NCI-H2196 (cell line): Measurements from ENCODE around the gene CDRT4.

Source experiments
- DNase-seq: peaks from one replicate; lab custom pipeline; 2025; ENCODE audit not compliant: unreplicated experiment; lab: John Stamatoyannopoulos, UW

CDRT4 gene

DNA sequence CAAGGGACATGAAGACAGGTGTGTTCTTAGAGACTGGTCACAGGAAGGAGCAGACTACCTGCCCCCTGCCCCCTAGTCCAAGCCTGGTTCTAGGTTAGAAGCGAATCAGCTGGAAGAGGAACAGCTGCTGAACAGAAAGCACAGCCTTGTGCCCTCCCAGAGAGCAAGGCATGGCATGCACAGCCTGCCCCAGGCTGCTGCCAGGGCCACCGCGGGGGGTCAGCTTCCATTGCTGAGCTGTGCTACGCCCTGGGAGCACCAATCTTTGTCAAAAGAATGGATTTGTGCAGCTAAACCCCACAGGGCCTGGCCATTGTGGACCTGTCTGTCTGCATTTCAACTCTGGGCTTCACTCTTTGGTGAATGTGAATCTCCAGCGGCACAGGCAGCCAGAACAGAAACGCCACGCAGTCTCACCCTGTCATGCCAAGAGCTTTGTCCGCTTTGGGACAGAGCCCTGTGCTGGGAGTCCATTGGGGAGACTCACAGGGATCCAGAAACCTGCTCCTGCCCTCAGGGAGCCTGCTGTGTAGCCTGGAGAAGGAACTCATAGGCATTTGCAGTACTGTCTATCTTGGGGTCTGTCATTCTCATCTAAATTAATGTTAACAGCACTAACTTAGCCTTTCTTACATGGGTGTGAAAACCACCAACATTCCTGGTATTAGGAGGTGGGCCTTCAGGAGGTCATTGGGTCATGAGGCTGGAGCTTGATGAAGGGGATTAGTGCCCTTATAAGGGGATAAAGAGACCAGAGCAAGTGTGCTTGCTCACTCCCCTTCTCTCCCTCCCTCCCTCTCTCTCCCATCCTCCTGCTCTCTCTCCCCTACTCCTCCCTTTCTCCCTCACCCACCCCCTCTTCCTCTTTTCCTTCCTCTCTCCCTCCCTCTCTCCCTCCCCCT is 25.6 kb upstream of the CDRT4 start:
- DNase-seq = no peak

DNA sequence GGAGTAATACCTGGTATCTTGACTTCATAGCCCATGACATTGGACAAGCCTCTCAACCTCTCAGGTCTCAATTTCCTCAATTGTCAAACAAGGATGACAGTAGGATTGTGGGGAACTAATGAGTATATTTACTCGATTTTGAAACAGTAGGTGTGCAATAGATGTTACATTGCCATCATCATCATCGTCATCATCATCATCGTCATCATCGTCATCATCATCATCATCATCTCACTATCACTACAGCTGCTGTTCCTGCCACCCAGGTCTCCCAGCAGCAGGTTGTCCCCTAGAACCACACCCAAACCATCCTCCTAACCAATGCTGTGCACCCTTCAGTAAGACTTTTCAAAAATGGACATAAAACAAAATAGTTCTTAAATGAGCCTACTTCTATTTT is 24.8 kb upstream of the CDRT4 start:
- no peak for DNase-seq

DNA sequence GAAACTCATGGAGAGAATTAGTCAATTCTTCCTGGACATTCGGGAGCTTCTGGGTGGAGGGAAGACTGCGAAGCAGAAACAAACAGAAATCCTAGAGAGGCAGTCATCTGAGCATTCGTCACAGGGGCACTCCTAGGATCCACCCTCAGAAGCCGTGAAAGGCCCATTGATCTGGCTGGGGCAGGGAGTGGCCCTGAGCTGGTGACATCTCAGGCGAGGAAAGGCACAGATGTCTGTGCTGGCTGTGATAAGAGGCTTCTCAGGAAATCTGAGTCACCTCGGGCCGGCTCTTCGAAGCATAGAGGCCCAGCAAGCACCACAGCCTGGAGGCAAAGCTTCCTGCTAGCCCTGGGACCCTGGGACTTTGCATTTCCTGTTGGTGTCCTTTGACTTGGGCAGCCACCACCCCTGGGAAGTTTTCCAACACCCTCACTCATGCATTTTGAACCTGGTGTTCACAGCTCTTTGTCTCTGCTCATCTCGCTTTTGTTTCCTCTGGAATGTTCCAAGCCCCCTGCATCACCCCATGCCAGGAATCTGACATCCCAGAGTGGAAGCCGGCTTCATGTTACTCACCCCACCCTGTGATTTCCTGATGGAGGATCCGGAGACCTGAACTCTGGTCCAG is 23.3 kb upstream of the CDRT4 start:
- DNase-seq = no peak

DNA sequence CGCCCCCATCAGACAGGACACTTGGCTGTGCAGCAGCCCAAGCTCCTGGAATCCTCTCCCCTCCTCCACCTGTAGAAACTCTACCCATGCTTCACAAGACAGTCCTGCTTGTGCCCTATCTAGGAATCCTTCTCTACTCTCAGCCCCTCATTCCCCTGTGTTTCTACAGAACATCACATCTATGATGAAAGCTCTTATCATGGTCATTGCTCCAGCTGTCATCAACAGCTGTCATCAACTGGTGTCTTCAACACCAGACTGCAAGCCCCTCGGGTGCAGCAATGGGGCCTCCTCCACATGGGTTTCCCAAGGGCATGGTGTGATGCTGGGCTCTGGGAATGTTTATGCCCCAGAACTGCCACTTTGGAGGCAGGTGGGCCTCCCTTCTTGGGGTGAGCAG is 21.1 kb upstream of the CDRT4 start:
- no peak for DNase-seq

DNA sequence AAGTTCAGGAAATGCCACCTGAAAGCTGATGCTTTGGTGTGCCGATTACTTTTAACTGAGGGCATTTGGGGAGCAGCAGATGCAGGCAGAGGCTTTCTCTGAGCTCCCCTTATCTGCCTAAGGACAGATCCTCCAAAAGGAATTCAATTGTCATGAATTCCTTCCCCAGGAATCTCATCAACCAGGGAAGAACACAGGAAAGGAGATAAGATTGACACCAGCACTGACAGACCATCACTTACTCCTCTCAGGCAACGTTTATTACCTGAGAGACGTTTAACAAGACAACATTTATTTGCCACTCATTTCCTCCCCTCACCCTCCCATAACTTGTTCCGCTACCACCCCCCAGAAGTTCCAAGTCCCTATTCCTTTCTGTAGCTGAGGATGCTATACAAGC is 17.6 kb upstream of the CDRT4 start:
- no peak for DNase-seq

DNA sequence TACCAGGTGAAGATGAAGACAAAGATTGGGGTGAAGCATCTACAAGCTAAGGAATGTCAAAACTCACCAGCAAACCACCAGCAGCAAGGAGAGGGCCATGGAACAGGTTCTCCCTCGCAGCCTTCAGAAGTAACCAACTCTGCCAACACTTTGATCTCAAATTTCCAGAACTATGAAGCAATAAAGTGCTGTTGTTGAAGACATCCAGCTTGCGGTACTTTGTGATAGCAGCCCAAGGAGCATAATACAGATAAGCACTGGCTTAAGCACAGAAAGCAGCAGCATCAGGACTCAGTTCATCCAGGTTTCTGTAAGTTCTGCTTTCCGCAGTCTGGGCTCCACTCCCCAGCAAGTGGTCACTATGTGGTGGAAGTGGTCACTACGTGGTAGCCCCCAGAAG is 16.0 kb upstream of the CDRT4 start:
- no peak for DNase-seq

DNA sequence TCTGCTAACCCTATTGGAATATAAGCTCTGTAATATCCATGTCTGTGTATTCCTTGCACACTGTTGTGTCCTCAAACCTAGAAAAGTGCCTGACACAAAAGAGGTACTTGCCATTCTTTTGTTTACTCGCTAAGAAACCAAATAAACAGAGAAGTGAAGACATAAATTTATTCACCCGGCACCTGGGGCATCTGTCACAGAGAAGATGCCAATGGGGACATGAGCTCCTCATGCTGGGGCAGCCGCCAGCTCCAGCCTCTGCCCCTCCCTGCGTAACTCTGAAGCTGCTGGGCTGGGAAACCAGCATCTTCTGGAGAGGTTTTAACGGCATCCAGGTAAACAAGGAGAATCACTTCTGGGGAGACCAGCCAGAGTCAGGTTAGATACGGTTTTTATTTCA is 15.1 kb upstream of the CDRT4 start:
- no peak for DNase-seq

DNA sequence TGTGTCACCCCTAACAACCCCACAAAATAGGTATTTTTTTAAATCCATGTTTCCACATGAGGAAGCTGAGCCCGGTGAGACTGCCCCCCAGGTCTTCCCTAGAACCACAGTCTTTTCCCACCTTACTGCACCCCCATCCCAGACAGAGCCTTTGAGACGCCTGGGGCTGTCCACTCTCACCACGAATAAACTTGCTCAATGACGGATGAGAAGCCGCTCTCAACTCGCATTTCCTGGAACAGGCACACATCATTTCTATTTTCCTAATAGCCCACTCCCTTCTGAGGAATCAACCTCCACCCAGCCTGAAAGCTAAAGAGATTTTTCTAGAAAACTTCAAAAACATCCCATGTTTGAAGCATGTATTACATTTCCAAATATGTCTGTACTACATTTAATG is 14.1 kb upstream of the CDRT4 start:
- DNase-seq = no peak

DNA sequence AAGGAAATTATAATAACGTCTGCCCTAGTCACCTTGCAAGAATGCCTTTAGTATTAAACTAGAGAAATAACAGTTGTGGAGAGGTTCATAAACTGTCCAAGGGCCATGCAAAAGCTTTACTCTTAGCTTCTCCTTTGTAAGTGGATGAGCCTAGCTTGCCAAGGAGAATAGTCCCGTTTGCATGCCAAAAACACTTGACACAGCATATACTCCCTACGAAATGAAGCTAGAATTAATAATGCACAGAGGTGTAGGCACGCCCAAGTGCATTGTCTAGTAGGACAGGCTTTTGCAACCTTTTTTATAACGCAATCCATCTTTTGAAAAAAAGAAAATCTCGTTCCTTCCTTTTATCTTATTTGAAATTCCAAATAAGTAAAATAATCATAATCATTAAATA is 12.8 kb upstream of the CDRT4 start:
- no peak for DNase-seq

DNA sequence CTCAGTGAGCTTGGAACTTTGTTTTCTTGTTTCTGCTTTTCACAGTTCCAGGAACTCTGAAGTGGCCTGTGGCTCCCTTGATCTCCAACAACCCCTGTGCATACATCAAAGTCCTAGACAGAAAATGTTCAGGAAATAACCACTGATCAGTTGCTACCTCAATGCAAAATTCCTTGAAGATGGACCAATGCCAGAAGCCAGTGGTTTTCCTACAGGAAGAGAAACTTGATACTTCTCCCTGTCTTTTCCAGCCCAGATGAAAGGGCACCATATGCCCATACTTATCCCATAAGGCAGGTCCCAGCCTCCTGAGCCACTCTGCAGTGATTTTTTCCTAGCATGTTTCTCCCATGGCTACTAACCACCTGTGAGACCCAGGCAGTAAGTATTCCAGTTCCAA is 12.3 kb upstream of the CDRT4 start:
- no peak for DNase-seq

DNA sequence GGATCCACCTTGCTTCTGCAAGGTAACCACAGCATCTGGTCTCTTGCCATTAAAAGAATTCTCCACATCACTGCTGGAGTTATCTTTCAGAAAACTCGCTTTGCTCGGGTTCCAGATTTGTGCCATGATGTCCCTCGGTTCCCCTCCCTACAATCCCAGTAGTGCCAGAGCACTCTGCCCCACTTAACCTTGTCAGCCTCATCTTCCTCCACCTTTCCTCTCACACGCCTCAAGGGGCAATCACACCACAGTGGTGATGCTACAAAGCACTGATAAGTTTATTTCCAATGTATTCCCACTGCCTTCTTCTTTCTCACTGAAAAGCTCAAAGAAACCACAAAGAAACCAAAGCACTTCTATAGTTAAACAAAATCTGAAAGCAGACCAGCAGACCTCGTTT is 11.4 kb upstream of the CDRT4 start:
- DNase-seq = no peak

DNA sequence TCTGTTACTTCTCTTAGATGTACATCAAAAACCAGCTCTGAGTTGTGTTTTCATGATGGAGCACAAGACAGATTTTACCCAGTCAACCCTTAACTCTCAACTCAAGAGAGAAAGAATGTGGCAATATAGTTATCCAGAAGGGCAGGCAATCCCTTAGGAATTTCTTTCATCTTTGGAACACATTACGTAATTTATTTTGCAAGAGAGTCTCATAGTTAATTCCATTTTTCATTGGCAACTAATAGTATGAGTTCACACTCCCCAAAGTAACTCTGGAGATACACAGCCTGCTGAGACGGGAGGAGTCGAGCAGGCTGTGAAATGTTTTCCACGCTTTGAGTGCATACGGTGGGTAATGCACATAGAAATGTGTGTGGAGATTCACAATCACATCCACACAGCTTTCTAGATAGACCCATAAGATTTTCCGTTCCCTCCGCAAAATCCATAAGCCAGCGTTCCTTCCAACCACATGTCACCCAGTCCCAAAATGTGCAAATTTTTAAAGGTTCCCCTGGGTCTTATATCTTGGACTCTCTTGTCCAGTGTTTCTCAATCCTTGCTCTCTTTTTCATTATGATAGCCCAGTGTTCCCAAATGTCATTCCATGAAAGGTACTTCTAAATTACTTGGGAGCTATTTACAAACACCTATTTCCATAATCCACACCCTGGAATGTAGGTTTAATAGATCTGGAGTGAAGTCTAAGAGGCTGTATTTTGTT is 8.4 kb upstream of the CDRT4 start:
- DNase-seq = no peak

DNA sequence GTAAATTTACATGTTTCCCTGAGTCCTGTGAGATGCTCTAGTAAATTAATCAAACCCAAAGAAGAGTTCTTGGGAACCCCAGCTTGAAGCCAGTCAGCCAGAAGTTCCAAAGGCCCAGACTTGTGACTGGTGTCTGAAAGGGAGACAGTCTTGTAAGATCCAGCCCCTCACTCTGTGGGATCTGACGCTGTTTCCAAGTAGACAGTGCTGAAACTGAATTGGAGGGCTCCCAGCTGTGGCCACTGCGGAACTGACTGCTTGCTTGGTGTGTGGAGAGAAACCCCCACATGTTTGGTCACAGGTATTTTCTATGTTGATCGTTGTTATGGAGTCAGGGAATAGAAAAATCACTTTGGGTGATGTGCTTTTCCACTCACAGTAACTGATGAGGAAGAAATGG is 5.5 kb upstream of the CDRT4 start:
- DNase-seq = no peak

DNA sequence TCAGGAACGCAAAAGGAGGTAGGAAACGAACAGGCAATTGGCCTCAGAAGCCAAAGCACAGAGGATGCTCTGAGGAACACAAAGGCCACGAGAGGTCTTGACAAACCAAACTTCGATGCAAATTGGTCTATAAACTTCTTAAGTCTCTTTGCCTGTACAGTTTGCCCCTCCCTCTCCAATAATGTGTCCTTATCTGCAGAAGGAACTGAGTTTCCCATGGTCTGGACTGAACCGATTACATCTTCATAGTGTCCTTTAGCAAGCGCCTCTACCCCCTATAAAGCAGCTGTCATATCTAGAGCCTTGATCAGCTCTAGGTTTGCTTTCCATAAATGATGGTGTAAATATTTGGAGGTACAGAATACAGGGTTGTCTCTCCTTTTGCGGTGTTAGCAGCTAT is 3.1 kb upstream of the CDRT4 start:
- no peak for DNase-seq

DNA sequence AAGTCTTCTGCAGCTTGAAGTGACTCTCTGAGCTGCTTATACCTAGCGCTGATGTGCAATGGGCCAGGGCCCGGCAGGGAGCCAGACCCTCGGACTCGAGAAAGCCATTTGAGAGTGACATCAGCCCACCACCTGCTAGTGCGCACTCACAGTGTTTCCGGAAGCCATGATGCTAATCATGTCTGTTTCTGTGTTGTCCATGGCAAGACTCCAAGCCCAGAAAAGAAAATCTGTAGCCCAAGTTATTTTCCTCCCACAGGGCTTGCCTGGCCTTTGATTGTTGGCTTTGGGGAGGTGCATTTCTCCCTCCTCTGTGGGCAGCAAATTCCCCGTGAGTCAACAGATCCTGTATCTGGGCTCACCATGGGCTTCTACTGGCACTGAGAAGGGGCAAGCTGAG is 1.8 kb upstream of the CDRT4 start:
- DNase-seq = no peak

DNA sequence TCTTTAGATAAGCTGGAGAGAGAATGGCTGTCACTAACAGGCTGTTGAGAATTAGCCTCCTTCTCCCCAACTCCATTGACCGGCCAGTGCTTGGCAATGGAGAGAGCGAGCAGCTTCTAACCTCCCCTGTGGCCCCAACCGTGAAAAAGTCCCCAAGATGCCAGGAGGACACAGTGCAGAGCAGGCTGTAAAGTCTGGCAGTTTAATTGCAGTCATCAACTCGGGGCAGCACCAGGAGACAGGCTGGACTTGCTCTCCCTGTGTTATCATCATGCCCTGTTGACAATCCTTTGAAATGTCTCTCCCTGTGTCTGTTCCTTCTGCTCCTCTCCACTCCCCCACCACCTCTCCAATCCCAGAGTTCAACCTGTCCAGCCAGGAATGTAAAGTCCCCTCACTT is 705 bp upstream of the CDRT4 start:
- no peak for DNase-seq

DNA sequence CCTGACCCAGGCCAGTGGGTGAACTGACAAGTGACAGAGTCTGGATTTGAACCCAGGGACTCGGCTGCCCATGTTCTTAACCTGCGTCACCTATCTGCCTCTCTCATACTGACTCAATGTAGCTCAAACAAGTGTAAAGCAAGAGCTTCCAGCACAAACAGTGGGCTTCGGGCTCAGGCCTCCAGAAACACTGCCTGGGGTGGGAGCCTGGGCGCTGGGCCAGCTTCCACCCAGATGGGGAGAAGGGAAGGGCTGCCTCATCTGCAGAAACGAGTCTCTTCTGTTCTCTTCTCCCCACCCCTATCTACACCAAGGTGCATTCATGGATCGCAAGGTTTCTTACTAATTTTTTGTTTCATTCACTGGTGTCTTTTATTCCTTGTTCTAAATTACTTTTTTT is 1.3 kb downstream of the CDRT4 start:
- DNase-seq = no peak

DNA sequence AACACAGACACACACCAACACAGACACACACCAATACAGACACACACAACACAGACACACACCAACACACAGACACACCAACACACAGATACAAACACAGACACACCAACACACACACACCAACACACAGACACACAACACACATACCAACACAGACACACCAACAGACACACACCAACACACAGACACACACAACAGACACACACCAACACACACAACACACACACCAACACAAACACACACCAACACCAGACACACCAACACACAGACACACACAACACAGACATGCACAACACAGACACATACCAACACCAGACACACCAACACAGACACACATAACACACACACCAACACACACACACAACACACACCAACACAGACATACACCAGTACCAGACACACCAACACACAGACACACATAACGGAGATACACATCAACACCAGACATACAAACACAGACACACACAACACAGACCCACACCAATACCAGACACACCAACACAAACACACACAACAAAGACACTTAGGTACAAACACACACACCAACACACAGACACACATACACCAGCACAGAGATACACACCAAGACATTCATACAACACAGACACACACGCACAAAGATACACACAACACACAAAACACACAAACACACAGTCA is 2.2 kb downstream of the CDRT4 start:
- no peak for DNase-seq

DNA sequence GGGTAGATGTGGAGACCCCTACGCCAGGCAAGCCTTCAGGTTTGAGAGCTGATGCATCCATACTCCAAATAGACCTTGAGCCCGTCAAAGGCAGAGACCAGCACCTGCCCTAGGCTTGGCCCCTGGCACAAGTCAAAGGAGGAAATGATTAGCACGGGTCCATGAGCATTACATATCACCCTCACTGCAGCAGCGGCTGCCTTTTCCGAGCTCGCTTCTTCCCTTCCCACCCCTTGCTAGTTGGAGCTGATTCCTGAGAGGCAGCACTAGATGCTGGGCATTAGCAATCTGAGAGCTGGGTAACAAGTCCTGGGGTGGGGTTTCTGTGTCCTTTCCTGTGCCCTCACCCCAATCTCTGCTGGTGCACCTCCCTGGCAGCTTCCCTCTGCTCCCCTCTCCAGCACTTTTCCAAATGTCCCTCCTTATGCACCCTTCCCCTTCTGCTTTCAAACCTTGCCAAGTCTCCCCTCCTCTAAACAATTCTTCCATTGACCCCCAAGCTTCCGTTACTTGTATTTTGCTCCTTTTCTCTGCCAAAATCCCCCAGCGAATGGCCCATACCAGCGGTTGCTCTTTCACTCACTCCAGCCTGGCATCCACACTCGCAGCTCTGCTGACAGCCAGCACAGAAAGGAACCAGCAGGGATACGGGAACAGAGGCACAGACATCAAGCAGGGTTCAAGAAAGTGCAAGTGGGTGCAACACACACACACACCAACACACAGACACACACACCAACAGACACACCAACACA is 3.0 kb downstream of the CDRT4 start:
- no peak for DNase-seq

DNA sequence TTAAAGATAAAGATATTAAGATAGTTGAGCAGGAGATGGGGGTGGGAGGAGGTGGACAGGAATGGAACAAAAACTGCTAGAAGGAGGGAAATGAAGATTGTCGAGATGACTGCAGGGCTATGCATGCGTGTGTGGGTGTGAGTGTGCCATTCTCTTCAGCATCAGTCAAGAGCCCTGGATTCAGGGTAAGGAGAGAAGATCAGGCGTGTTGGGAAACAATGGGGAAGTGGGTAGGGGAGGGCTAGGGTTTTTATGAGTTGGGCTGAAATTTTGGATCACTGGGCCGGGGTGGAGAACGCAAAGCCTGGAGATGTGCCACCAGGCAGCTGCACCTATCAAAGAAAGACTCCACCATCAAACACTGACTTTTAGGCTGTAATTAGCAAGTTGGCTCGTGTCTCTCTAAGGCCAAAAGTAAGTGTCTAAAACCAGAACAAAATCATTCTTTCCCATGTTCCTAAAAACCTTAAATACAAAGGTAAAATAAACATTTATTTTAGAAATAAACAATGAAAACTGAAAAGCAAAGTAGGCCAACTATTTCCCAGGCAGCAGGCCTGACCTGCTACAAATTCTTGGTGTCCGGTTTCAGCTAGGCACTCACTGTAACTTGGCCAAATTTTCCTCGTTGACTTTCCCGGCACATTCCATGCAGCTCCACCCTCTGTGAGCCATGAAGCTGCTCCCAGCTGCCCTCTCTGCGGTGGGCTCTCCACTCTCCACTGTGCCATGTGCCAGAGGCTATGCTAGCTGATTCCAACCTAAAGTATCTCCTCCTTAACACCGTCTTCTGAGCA is 4.2 kb downstream of the CDRT4 start:
- peak; percentile 5 for DNase-seq
